Right ventricle myocardium superior (tissue), 1 donor: ENCODE measurements around the gene SUPT16H. TPM values are rescaled to one million over a fixed set of nuclear protein-coding genes. Genes with fewer than 3 reads are reported as not detected.
A peak's percentile ranks its signal among the peaks of the same experiment; 100 is the strongest.
"Not testable (repeated sequence)": the region's sequence is repeated elsewhere in the genome, so short reads cannot be mapped to it uniquely, and the experiment has no call there.

ENCODE experiments used
- ATAC-seq: fragments of 200-7000 bp; cut with Tn5 transposase; one replicate; pipeline ENCODE4 v1.9.1; 2020; ENCODE audit warnings: mild to moderate bottlenecking; ENCODE audit not compliant: poor library complexity
- DNase-seq: peaks from one replicate; pipeline ENCODE4 v3.0.0-alpha.2; 2020
- intact Hi-C: fragments of 100-400 bp; cut with DNase I; formaldehyde crosslinking; loops from one replicate; pipeline ENCODE4 v1.11.2; 2022
- total RNA-seq: library from RNA; stranded (reverse); fragmentation: NEBNext Ultra II Directional; extraction: Animal tissue kit (Norgen Biotek cat#: 25700); gene quantifications from one replicate; pipeline ENCODE4 v1.2.1, GENCODE V29; 2021
- donor health status: DM: no; HTN: yes; CAD: no; lungs with severe emphysema.

Gene SUPT16H
- total RNA-seq, 1 donor from 2014 or later, result 24.0 TPM

DNA sequence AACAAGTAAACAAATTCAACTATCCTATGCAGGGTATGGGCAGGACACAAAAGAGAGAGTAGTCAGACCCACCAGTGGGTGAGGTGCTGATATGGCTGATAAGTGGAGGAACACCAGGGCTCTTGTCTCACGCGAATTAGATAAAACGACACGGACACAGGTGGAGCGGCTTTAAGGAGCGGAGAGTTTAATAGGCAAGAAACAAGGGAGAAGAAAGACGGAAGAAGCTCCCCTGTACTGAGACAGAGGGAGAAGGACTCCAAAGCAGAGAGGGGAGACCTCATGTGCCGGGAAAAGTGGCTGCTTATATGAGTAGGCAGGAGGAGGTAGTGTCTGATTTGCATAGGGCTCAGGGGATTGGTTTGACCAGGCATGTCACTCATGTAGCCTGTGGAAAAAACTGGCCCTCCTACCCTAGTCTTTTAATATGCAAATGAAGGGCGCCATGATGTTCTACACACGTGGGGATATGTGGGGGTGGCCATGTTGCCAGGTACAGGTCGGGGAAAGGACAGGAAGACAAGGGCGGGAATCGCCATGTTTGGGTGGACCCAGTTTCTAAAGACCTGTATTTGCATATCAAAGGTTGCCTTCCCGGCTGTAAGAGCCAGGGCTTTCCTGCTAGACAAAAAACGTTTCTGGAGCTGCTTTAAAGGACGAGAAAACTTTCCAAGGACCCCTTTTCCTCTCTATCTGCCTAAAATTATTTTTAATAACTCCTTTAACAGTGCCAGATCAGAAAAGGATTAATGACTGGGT, 75.2 kb downstream of the SUPT16H start:
- ATAC-seq, result peak; percentile 89
- intact Hi-C loops, result no loop called here
- peak; percentile 59 for DNase-seq

DNA sequence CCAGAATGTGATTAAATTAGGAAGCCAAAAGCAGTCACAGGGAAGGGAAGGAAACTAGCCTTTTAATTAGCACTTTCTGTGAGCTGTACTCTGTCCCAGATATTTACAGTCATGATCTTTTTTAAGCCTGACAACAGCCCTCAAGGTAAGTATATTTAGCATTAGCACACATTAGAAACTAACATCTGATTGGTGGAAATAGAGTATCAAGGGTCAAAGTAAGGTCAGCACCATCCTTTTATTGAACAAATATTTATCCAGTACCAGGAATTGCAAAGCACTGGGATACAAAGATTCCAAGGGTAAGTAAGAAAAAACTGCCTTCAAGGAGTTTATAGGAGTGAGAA, 75.7 kb downstream of the SUPT16H start:
- DNase-seq, result no peak
- intact Hi-C loops, result no loop called here
- peak; percentile 81 for ATAC-seq

DNA sequence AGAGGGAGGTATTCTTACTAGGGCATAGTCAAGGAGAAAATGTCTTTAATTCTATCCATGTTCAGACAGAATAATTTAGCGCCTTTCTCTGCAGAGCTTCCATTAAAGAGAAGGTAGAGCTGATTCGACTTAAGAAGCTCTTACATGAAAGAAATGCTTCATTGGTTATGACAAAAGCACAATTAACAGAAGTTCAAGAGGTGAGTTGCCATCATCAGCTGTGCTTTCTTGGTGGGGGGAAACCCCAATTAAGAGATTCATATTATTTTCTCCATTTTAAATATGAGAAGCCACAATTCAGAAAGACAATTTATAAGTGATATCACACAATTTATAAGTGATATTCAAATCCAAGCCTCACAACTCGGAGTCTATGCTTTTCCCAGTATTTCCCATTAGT, 76.2 kb downstream of the SUPT16H start:
- intact Hi-C loops, result no loop called here
- DNase-seq (no peak), ATAC-seq (no peak)

DNA sequence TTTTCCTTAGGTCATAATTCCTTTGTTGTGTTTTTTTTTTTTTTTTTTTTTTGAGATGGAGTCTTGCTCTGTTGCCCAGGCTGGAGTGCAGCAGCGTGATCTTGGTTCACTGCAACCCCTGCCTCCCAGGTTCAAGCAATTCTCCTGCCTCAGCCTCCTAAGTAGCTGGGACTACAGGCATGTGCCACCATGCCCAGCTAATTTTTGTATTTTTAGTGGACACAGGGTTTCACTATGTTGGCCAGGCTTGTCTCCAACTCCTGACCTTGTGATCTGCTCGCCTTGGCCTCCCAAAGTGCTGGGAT, 81.0 kb downstream of the SUPT16H start:
- DNase-seq, intact Hi-C loops, ATAC-seq: not testable (repeated sequence)

DNA sequence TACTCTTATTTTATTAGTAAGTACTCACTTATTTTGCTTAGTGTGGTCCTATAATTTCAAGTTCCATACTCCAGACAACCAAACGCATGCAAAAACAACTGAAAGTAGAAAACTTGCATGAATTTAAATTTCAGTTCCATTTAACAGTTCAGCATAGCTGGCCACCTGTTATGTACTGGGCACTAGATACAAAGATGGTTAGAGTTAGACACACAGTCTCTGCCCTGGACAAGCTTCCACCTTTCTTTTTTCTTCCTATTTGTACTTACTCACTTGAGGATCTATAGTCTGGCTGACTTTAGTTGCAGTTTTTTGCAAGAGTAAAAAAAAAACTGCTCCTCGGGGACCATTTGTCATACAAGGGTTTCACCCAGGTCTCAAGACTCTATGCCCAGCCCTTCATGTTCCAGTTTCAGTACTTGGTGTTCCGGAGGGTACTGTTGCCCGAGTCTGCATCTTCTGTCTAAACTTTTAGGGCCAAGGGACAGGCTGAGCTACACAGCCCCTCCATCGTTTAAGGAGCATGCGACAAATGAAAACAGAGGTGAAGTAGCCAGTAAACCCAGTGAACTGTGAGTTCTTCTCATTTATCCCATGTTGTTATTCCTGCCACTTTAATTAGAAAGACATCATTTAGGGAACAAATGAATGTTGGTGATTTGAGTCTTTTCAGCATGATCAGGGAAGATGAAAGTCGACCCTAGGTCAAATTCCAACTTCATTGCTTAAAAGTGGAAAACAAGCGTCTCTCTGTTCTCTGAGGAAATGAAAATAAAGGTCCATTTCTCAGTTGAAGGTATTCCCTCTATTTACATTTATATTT, 81.6 kb downstream of the SUPT16H start:
- no peak for ATAC-seq
- intact Hi-C loops, result no loop called here
- no peak for DNase-seq

Other genes with a start within 250 kb of the SUPT16H start
- gene OR5AU1, start 228.0 kb downstream of the SUPT16H start, total RNA-seq, result not detected
- gene HNRNPC, start 114.6 kb downstream of the SUPT16H start, total RNA-seq, result 238 TPM
- gene RPGRIP1, start 103.9 kb downstream of the SUPT16H start, total RNA-seq, result 0.27 TPM
- 25.5 TPM for gene CHD8, start 72.1 kb upstream of the SUPT16H start, total RNA-seq
- gene RAB2B, start 92.9 kb upstream of the SUPT16H start, total RNA-seq, result 16.9 TPM
- gene TOX4, start 93.2 kb upstream of the SUPT16H start, total RNA-seq, result 78.1 TPM
- 24.3 TPM for gene METTL3, start 127.3 kb upstream of the SUPT16H start, total RNA-seq
- 3.1 TPM for gene SALL2, start 142.3 kb upstream of the SUPT16H start, total RNA-seq
- gene OR10G3, start 196.1 kb upstream of the SUPT16H start, total RNA-seq, result not detected